GM19397 (cell line): ENCODE data around the gene MFSD2A.
"Not testable (repeated sequence)": the region's sequence is repeated elsewhere in the genome, so short reads cannot be mapped to it uniquely, and the experiment has no call there.

Experiments used
- ATAC-seq: cut with Tn5 transposase; IDR thresholded peaks from one replicate; pipeline ENCODE4 v1.9.1; 2021; ENCODE audit warnings: mild to moderate bottlenecking, moderate library complexity; ENCODE audit not compliant: unreplicated experiment

Gene MFSD2A

DNA sequence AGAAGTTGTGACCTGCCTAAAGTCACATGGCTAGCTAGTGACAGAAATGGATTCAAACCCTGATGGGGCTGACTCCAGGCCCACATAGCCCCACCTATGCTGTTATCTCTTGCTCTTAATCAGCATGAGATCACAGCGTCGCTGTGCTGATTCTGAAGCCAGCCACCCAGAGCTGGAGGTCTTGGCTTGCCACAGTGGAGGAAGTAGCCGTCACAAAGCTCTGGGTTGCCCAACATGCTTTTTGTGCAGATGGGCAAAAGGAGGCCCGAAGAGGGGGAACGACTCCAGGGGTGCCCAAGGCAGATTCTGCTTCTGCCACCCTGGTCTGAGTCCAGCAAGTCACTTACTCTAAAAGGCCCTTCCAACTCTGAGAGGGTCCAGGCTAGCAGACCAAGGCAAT, 14.7 kb upstream of the MFSD2A start:
- no peak for ATAC-seq

DNA sequence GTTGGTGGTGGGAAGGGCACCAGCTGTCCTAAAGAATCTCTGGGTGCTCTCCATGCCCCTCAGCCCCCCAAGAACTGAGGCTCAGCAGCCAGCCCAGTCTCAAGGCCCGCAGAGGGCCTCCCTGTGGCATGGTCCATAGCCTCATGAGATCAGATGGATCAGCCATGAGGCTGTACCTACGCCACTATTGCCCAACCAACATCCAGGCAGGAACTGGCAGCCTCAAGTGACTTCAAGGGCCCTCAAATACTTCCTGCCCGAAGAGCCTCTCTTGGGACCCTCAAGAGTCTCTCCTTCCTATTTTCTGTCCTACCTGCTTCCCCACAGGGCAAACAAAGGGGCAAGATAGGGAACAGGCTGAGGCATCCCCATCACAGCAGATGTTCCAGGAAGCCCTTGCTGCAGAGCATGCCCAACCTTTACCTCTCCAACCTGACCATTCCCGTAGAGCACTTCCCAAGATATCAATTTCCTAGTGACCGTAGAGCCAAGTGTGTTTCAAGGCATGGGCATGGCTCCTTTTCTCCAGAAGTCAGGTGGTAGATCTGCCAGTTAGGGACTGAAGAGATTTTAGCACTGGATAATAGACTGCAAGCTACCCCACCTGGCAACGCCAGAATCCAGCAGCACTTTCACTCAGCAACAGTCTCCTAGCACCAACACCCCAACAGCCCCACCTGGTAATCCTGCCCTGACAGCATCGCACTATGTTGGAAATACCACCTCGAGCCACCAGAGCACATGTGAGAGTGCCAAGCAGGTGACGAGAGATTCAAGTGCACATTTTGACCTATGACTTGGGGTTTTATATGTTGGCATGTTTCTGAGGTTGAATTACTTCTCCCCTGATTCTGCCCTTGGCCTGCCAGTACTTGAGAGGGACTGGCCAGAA, 13.7 kb upstream of the MFSD2A start:
- no peak for ATAC-seq

GRCh38 chr1:39943471-39944290, 11.3 kb upstream of the MFSD2A start:
- no peak for ATAC-seq

DNA sequence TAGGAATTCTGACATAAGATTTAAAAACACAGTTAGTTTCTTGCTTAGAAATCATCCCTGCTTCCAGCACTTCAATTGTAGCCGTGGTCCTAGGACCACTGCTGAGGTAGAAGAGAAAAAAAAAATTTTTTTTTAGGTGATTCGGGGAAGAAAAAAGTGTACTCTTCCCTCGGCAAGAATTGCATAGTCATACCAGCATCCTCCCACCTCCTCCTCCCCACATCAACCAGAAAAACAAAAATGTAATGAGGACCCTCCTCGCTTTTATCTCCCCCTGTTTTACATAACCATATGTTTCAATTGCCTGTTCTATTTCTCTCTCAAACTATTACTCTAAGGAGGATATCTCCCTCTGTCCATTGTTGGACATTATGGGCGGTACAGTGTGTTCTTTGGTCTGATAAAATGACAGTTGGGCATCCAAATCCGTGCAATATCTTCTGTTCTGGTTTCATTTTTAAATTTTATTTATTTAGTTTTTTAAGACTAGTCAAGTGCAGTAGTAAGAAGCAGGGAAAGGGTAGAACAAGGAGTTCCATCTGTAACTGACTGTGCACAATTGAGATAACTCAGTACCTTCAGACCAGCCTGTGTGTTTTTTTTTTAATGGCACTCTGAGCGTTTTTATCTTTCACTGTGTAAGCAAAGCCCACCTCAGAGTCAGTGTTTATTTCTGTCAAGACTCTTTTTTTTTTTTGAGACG, 10.4 kb upstream of the MFSD2A start:
- no peak for ATAC-seq

DNA sequence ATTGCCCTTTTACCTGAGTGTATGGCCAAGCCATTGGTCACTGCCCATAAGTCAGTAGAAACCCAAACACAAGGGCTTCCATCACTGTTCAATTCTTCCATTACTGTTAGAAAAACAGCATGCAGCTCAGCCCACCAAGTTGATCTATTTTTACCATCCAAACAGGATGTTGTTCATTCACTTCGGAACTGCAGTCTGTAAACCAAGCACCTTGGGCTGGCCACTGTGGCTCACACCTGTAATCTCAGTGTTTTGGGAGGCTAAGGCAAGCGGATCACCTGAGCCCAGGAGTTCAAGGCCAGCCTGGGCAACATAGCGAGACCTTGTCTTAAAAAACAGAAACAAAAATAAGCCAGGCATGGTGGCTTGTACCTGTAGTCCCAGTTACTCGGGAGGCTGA, 8.7 kb upstream of the MFSD2A start:
- no peak for ATAC-seq

GRCh38 chr1:39947260-39947659, 7.7 kb upstream of the MFSD2A start:
- ATAC-seq = no peak

GRCh38 chr1:39949891-39950290, 5.1 kb upstream of the MFSD2A start:
- no peak for ATAC-seq

DNA sequence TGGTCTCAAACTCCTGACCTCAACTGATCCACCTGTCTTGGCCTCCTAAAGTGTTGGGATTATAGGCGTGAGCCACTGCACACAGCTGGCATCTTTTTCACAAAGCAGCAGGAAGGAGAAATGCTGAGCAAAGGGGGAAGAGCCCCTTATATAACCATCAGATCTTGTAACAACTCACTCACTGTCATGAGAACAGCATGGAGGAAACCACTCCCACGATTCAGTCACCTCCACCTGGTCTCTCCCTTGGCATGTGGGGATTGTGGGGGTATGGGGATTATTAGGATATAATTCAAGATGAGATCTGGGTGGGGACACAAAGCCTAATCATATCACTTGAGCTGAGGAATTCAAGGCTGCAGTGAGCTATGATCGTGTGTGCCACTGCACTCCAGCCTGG, 3.0 kb upstream of the MFSD2A start:
- no peak for ATAC-seq

DNA sequence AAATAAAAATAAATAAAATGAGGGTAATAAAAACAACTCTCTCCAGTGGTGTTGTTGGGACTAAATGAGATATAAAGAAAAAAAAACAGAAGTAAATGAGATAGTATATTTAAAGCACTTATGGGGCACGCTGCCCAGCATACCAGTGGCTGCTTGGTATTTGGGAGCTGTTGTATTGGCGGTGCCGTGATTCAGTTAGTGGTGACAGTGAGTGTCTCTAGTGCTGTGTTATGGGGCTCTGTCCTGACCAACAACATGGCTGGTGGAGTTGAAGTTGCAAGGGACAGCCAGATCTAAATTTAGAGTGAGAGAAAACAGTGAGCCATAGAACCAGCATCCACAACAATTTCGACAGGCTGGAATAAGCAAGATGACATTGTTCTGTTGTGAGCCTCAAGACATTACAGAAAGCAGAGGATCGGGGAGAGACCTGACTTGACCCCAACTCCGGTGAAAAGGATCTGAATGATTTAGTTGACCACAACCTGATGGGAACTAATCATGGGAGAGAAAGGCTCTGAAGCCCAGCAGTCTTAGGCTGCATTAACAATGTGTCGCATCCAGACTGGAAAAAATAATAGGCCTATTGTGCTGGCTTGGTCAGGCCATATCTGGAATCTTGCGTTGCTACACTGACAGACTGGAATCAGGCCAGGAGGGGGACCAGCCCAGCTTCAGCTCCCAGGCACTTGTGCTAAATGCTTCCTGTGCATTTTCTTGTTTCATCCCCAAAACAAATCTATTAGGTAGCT, 2.4 kb upstream of the MFSD2A start:
- no peak for ATAC-seq

GRCh38 chr1:39954324-39954869, 548 bp upstream of the MFSD2A start:
- no peak for ATAC-seq

GRCh38 chr1:39955547-39956539, 898 bp downstream of the MFSD2A start:
- ATAC-seq = peak; percentile 30

DNA sequence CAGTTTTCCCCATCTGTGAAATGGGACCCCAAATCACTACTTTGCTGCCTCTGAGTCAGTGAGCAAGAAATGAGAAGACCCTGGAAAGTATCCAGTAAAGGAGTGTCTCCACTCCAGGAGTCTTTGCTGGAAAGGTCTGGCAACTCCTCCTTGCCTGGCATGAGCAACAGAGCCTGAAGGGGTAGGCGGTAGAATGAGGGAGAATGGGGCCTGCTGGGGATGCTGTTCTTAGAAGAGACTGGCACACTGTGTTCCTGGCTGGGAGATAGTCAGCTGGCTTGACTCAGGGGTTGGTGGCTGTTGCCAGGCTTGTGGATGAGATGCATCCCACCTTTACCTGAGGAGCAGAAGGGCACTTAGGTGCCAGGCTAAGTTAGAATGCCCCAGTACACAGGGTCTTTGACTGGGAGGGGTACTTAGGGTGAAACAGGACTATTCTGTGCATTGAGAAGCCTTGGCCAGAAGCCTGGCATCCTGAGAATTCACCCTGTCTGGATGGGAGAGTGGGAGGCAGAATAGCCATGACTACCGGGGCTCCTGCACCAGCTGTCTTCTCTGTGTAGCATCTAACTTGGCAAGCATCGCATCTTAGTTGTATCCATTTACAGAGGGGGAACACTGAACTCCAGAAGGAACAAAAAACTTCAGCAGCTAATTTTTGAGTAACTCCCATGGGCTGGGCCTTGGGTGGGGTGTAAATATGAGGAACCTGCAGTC, 2.5 kb downstream of the MFSD2A start:
- no peak for ATAC-seq

GRCh38 chr1:39958403-39959200, 3.7 kb downstream of the MFSD2A start:
- ATAC-seq = no peak

GRCh38 chr1:39959651-39960333, 4.8 kb downstream of the MFSD2A start:
- ATAC-seq = no peak

DNA sequence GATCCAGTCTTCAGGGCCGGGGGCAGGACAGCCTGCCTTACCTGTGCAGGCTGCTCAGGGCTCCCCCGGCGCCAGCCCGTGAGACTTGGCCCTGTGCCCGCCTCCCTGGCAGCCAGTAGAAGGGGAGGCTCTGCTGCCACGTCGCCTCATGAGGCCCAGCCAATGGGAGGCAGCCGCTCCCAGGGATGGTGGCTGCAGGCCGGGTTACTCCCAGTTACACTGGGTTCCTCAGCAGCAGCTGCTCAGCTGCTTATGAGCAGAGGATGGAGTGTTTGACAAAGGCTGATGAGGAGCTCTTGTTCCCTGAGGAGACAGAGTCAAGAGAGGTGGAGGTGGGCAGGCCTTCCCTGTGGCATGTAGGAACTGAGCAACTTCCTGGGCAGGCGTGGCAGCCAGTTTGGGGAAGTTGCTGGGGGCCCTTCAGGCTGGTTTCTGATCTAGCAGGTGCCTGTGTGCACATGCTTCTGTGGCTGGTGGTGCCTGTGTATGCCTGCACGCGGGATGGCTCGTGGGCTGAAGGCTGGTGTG, 5.5 kb downstream of the MFSD2A start:
- peak; percentile 56 for ATAC-seq

DNA sequence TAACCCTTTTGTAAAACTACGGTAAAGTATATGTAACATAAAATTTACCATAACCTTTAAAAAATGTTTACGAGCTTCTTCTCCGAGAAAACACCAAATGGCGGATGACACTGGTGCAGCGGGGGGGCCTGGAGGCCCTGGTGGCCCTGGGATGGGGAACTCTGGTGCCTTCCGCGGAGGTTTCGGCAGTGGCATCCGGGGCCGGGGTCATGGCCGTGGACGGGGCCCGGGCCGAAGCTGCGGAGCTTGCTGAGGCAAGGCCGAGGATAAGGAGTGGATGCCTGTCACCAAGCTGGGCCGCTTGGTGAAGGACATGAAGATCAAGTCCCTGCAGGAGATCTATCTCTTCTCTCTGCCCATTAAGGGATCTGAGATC, 7.5 kb downstream of the MFSD2A start:
- no peak for ATAC-seq

DNA sequence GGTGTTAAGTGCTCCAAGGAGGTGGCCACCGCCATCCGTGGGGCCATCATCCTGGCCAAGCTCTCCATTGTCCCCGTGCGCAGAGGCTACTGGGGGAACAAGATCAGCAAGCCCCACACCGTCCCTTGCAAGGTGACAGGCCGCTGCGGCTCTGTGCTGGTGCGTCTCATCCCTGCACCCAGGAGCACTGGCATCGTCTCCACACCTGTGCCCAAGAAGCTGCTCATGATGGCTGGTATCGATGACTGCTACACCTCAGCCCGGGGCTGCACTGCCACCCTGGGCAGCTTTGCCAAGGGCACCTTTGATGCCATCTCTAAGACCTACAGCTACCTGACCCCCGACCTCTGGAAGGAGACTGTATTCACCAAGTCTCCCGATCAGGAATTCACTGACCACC, 8.0 kb downstream of the MFSD2A start:
- ATAC-seq = not testable (repeated sequence)
